Endothelial cell of umbilical vein (primary cell): ENCODE results near the gene TOX2. TPM values are rescaled to one million over a fixed set of nuclear protein-coding genes. Genes with fewer than 3 reads are reported as not detected.

Source experiments
- BruUV-seq: library from RNA; stranded (reverse); fragments of 400-500 nt; replicated peaks from 2 replicates; lab custom pipeline; 2021; lab: Mats Ljungman, UMichigan
- CTCF ChIA-PET: fragments of 300-600, 350-600 bp; sonication (Branson Sonifier 250); formaldehyde crosslinking; loops from one replicate; lab custom pipeline; 2021; ENCODE audit warnings: antibody characterized with exemption, inconsistent platforms; lab: Charles Lee
- POLR2A ChIA-PET: fragments of 300-600, 350-600 bp; sonication (Branson Sonifier 250); formaldehyde crosslinking; loops from one replicate; lab custom pipeline; 2021; ENCODE audit warnings: antibody characterized with exemption, inconsistent platforms; lab: Charles Lee
- DNase-seq: peaks from one replicate; pipeline ENCODE4 v3.0.0-alpha.2; 2011; ENCODE audit warnings: low read depth, low spot score
- FAIRE-seq: peaks from 2 replicates; lab custom pipeline; 2011; peaks lifted over from hg19 to GRCh38; lab: Jason Lieb, UNC
- H2AFZ ChIP-seq: 2 replicates; pipeline ENCODE4 v1.6.0; 2012; ENCODE audit warnings: low read depth, low read length, control low read depth, inconsistent platforms
- H3K27ac ChIP-seq: 2 replicates; pipeline ENCODE4 v1.5.1; 2011; ENCODE audit warnings: low read depth, mild to moderate bottlenecking, control low read depth, low read length, moderate library complexity; ENCODE audit not compliant: insufficient read depth
- H3K27me3 ChIP-seq, 2 experiments: 2 replicates each; pipeline versions ENCODE4 v1.6.0 to v1.6.1; 2011; ENCODE audit warnings: low read length in 2 of 2, mixed read lengths in 1 of 2; ENCODE audit not compliant: control insufficient read depth in 2 of 2, insufficient read depth in 2 of 2
- H3K36me3 ChIP-seq, 2 experiments: 2 replicates in 1 of 2; 3 replicates in 1 of 2; pipeline ENCODE4 v1.5.1; 2011; ENCODE audit warnings: low read length in 2 of 2, mild to moderate bottlenecking in 1 of 2, moderate library complexity in 1 of 2; ENCODE audit not compliant: control insufficient read depth in 2 of 2, insufficient read depth in 2 of 2; ENCODE audit errors: extremely low read depth in 1 of 2
- H3K4me1 ChIP-seq: 3 replicates; pipeline ENCODE4 v1.5.1; 2011; ENCODE audit warnings: mild to moderate bottlenecking, low read length; ENCODE audit not compliant: control insufficient read depth, insufficient read depth; ENCODE audit errors: extremely low read depth
- H3K4me2 ChIP-seq: 2 replicates; pipeline ENCODE4 v1.6.1; 2011; ENCODE audit warnings: low read length, control low read depth, mixed read lengths; ENCODE audit not compliant: insufficient read depth
- H3K4me3 ChIP-seq, 3 experiments: fragments of 200-600 bp in 1 of 3; sonication (generic), shearing (Covaris generic) in 1 of 3; replicated peaks in 1 of 3; 2 replicates each; pipeline ENCODE4 v1.5.1; 2011 to 2016; ENCODE audit warnings: control low read depth in 3 of 3, low read length in 3 of 3, mild to moderate bottlenecking in 2 of 3, inconsistent platforms in 1 of 3, low read depth in 1 of 3, moderate library complexity in 1 of 3; ENCODE audit not compliant: insufficient read depth in 1 of 3
- H3K79me2 ChIP-seq: 2 replicates; pipeline ENCODE4 v1.6.0; 2012; ENCODE audit warnings: low read length, inconsistent platforms; ENCODE audit not compliant: control insufficient read depth, insufficient read depth
- H3K9ac ChIP-seq: replicated peaks from 2 replicates; pipeline ENCODE3; 2011; ENCODE audit warnings: low read length, control low read depth; ENCODE audit not compliant: insufficient read depth; ENCODE audit errors: extremely low read depth
- H3K9me1 ChIP-seq: replicated peaks from 3 replicates; pipeline ENCODE4 v1.6.0; 2011; ENCODE audit warnings: mild to moderate bottlenecking, low read length; ENCODE audit not compliant: control insufficient read depth, insufficient read depth; ENCODE audit errors: extremely low read depth
- H3K9me3 ChIP-seq: replicated peaks from 2 replicates; pipeline ENCODE4 v1.5.1; 2012; ENCODE audit warnings: low read length, inconsistent platforms; ENCODE audit not compliant: control insufficient read depth, insufficient read depth
- H4K20me1 ChIP-seq: replicated peaks from 2 replicates; pipeline ENCODE3; 2011; ENCODE audit warnings: mild to moderate bottlenecking, low read length; ENCODE audit not compliant: control insufficient read depth, insufficient read depth; ENCODE audit errors: extremely low read depth
- CTCF ChIP-seq, 2 donors: IDR thresholded peaks; 1 replicate in 1 of 2; 2 replicates in 1 of 2; pipeline ENCODE4 v1.5.1; 2011; ENCODE audit warnings: low read length in 2 of 2, mild to moderate bottlenecking in 2 of 2, moderate library complexity in 2 of 2, control low read depth in 1 of 2, inconsistent platforms in 1 of 2, low read depth in 1 of 2; ENCODE audit not compliant: insufficient read depth in 1 of 2; ENCODE audit errors: extremely low read depth in 1 of 2
- EZH2 ChIP-seq: IDR thresholded peaks from 2 replicates; pipeline ENCODE4 v1.6.1; 2012; ENCODE audit warnings: borderline replicate concordance, low read depth, mild to moderate bottlenecking, moderate library complexity, low read length, inconsistent platforms; ENCODE audit not compliant: severe bottlenecking
- FOS ChIP-seq: IDR thresholded peaks from 2 replicates; pipeline ENCODE4 v1.6.1; 2011; ENCODE audit warnings: mild to moderate bottlenecking, low read length, moderate library complexity, borderline replicate concordance; ENCODE audit not compliant: insufficient read depth
- GATA2 ChIP-seq: IDR thresholded peaks from 2 replicates; pipeline ENCODE4 v1.7.0; 2011; ENCODE audit warnings: low read depth, mild to moderate bottlenecking, moderate library complexity, mixed read lengths, low read length; ENCODE audit not compliant: insufficient read length, insufficient read depth
- JUN ChIP-seq: IDR thresholded peaks from 2 replicates; pipeline ENCODE4 v1.6.1; 2011; ENCODE audit warnings: borderline replicate concordance, low read depth; ENCODE audit not compliant: insufficient read length, insufficient read depth
- MAX ChIP-seq: IDR thresholded peaks from 2 replicates; pipeline ENCODE4 v1.6.1; 2011; ENCODE audit not compliant: insufficient read depth, insufficient read length
- MYC ChIP-seq: IDR thresholded peaks from one replicate; pipeline ENCODE4 v1.6.1; 2011; ENCODE audit warnings: mild to moderate bottlenecking, low read depth, low read length
- POLR2A ChIP-seq: IDR thresholded peaks from 2 replicates; pipeline ENCODE4 v1.6.1; 2012; ENCODE audit warnings: low read depth, mild to moderate bottlenecking, control low read depth, low read length
- POLR2AphosphoS5 ChIP-seq: IDR thresholded peaks from 2 replicates; pipeline ENCODE4 v1.6.1; 2012; ENCODE audit warnings: low read depth, mild to moderate bottlenecking, control low read depth, low read length, moderate library complexity; ENCODE audit not compliant: insufficient read depth
- dilution Hi-C: fragments of 300-500 bp; cut with MboI; formaldehyde crosslinking; loops from one replicate; pipeline ENCODE4 v1.15.0; 2019; ENCODE audit warnings: low sequenced_read_pairs; ENCODE audit not compliant: extremely low pct_ligation_motif_present
- intact Hi-C: fragments of 100-400 bp; cut with micrococcal nuclease; formaldehyde crosslinking; loops from one replicate; pipeline ENCODE4 v1.10.0; 2022
- polyA plus RNA-seq, 4 experiments: library from polyadenylated mRNA; depleted of rRNA in 3 of 4; stranded (reverse) in 3 of 4; unstranded in 1 of 4; fragments of >200 nt; gene quantifications; 2 replicates each; pipeline versions ENCODE4 v1.2.1 to v1.2.3, GENCODE V29; 2011 to 2012; ENCODE audit warnings: missing spikeins in 1 of 4
- total RNA-seq: library from RNA; stranded (reverse); gene quantifications from 2 replicates; pipeline ENCODE4 v1.2.3, GENCODE V29; 2021

TOX2 gene
- total and polyA plus RNA-seq, 2 donors (not counting 3 experiments of a cell fraction or from before 2014, with no cell fraction given), result 7.0 to 18.6 TPM

- H3K9me3 ChIP-seq, result no peaks in the 10 kb centered on the region
- BruUV-seq, result no TSS peak
- POLR2A ChIA-PET, result no interaction called here
- no peak overlapping the region for H3K27ac ChIP-seq
- H3K4me2 ChIP-seq, result no peak overlapping the region
- dilution Hi-C loops (no loop called here), intact Hi-C loops (no loop called here)
- TF ChIP-seq POLR2A (no peak), MYC (no peak), CTCF (IDR thresholded peaks at IDR 0.05; ENCODE audit: extremely low read depth in 1 of 2, insufficient read depth in 1 of 2, low read depth in 1 of 2, low read length in 2 of 2) (no peak), FOS (no peak), JUN (no peak), POLR2AphosphoS5 (no peak), EZH2 (no peak), MAX (no peak), GATA2 (no peak)
- H3K9ac ChIP-seq, result no peak overlapping the region
- no peaks in the 10 kb centered on the region for H3K79me2 ChIP-seq
- CTCF ChIA-PET, result interaction anchor here (1.3 to 2.0 kb wide), 2 partner anchors 9 to 12 kb away, joined by 3 to 4 read pairs; no protein-coding TSS in a partner anchor
- no peaks in the 10 kb centered on the region for H3K9me1 ChIP-seq
- H2AFZ ChIP-seq, result no peak overlapping the region
- no peaks in the 10 kb centered on the region for H4K20me1 ChIP-seq
- FAIRE-seq (no peak), DNase-seq (no peak)
- H3K4me1 ChIP-seq, result peaks cover 19% of the 10 kb centered on the region
- no peak overlapping the region for H3K4me3 ChIP-seq
- no peaks in the 10 kb centered on the region for H3K36me3 ChIP-seq
- H3K27me3 ChIP-seq, result no peaks in the 10 kb centered on the region
Observed at GRCh38 chr20:43946659-43947315, 32.1 kb downstream of the TOX2 start.
